Islet precursor cell (in vitro differentiated cells): ENCODE data around the gene ZNF598.
"Not testable (repeated sequence)": the region's sequence is repeated elsewhere in the genome, so short reads cannot be mapped to it uniquely, and the experiment has no call there.

Experiments
- DNase-seq: peaks from one replicate; pipeline ENCODE4 v3.0.0-alpha.2; 2018

Gene ZNF598

GRCh38 chr16:1957434-1958142 lies 52.0 kb downstream of the ZNF598 start:
- not testable (repeated sequence) for DNase-seq

- DNase-seq = no peak
Observed at GRCh38 chr16:1953734-1954133, 55.9 kb downstream of the ZNF598 start.

GRCh38 chr16:1950559-1950958 lies 59.1 kb downstream of the ZNF598 start:
- DNase-seq = peak; percentile 49

- peak; percentile 46 for DNase-seq
Observed at GRCh38 chr16:1950047-1950446, 59.6 kb downstream of the ZNF598 start.

GRCh38 chr16:1949507-1949906 lies 60.1 kb downstream of the ZNF598 start:
- no peak for DNase-seq
